HEK293 (cell line): ENCODE measurements around the gene AMZ2.

Experiments
- KLF10 ChIP-seq: fragments of 450-650 bp; IDR thresholded peaks from 2 replicates; pipeline ENCODE4 v1.5.1; 2018; ENCODE audit warnings: missing biosample characterization, mild to moderate bottlenecking, missing genetic modification characterization
- REPIN1 ChIP-seq: fragments of 450-650 bp; formaldehyde crosslinking; IDR thresholded peaks from 2 replicates; pipeline ENCODE4 v1.5.1; 2017; ENCODE audit warnings: missing biosample characterization, missing genetic modification characterization, low read depth
- SCRT1 ChIP-seq: fragments of 450-650 bp; formaldehyde crosslinking; IDR thresholded peaks from 2 replicates; pipeline ENCODE4 v1.5.1; 2016; ENCODE audit warnings: missing biosample characterization, missing genetic modification characterization, borderline replicate concordance
- SCRT2 ChIP-seq: fragments of 450-650 bp; formaldehyde crosslinking; IDR thresholded peaks from 2 replicates; pipeline ENCODE4 v1.5.1; 2016; ENCODE audit warnings: missing biosample characterization, missing genetic modification characterization
- YY1 ChIP-seq: fragments of 450-650 bp; formaldehyde crosslinking; IDR thresholded peaks from 2 replicates; pipeline ENCODE4 v1.5.1; 2018; ENCODE audit warnings: missing biosample characterization, missing genetic modification characterization
- ZNF211 ChIP-seq: fragments of 450-650 bp; formaldehyde crosslinking; IDR thresholded peaks from 2 replicates; pipeline ENCODE4 v1.5.1; 2016; ENCODE audit warnings: low read depth, missing biosample characterization, missing genetic modification characterization
- ZNF248 ChIP-seq: fragments of 450-650 bp; formaldehyde crosslinking; IDR thresholded peaks from 2 replicates; pipeline ENCODE4 v1.5.1; 2017; ENCODE audit warnings: missing biosample characterization, missing genetic modification characterization
- ZNF302 ChIP-seq: fragments of 450-650 bp; formaldehyde crosslinking; IDR thresholded peaks from 2 replicates; pipeline ENCODE4 v1.5.1; 2016; ENCODE audit warnings: missing biosample characterization, missing genetic modification characterization, low read depth
- ZNF324 ChIP-seq: fragments of 450-650 bp; formaldehyde crosslinking; IDR thresholded peaks from 2 replicates; pipeline ENCODE4 v1.5.1; 2016; ENCODE audit warnings: missing biosample characterization, missing genetic modification characterization
- ZNF558 ChIP-seq: fragments of 450-650 bp; formaldehyde crosslinking; IDR thresholded peaks from 2 replicates; pipeline ENCODE4 v1.5.1; 2016; ENCODE audit warnings: missing biosample characterization, missing genetic modification characterization
- ZNF585B ChIP-seq: fragments of 450-650 bp; formaldehyde crosslinking; IDR thresholded peaks from 2 replicates; pipeline ENCODE4 v1.5.1; 2016; ENCODE audit warnings: missing biosample characterization, missing genetic modification characterization
- ZNF623 ChIP-seq: fragments of 450-650 bp; formaldehyde crosslinking; IDR thresholded peaks from 2 replicates; pipeline ENCODE4 v1.5.1; 2016; ENCODE audit warnings: missing biosample characterization, missing genetic modification characterization
- ZNF76 ChIP-seq: fragments of 450-650 bp; formaldehyde crosslinking; IDR thresholded peaks from 2 replicates; pipeline ENCODE4; 2016; ENCODE audit warnings: low read depth, missing biosample characterization, missing genetic modification characterization, borderline replicate concordance
- ZNF791 ChIP-seq: fragments of 450-650 bp; formaldehyde crosslinking; IDR thresholded peaks from 2 replicates; pipeline ENCODE4 v1.5.1; 2016; ENCODE audit warnings: missing biosample characterization, missing genetic modification characterization
- ZSCAN16 ChIP-seq: fragments of 450-650 bp; formaldehyde crosslinking; IDR thresholded peaks from 2 replicates; pipeline ENCODE4 v1.5.1; 2016; ENCODE audit warnings: missing biosample characterization, missing genetic modification characterization
- ZSCAN23 ChIP-seq: fragments of 450-650 bp; formaldehyde crosslinking; IDR thresholded peaks from 2 replicates; pipeline ENCODE4 v1.5.1; 2016; ENCODE audit warnings: missing biosample characterization, missing genetic modification characterization
- TF ChIP-seq, protein P1 (sequence below): fragments of 450-650 bp; formaldehyde crosslinking; IDR thresholded peaks from 2 replicates; pipeline ENCODE4 v1.5.1; 2016; ENCODE audit warnings: missing biosample characterization, missing genetic modification characterization
- TF ChIP-seq, protein P2 (sequence below): fragments of 450-650 bp; formaldehyde crosslinking; IDR thresholded peaks from 2 replicates; pipeline ENCODE4 v1.5.1; 2016; ENCODE audit warnings: missing biosample characterization, missing genetic modification characterization
- TF ChIP-seq, protein P3 (sequence below): fragments of 450-650 bp; formaldehyde crosslinking; IDR thresholded peaks from 2 replicates; pipeline ENCODE4 v1.5.1; 2016; ENCODE audit warnings: missing biosample characterization, missing genetic modification characterization
- TF ChIP-seq, protein P4 (sequence below): fragments of 450-650 bp; formaldehyde crosslinking; IDR thresholded peaks from 2 replicates; pipeline ENCODE4 v1.5.1; 2016; ENCODE audit warnings: missing biosample characterization, missing genetic modification characterization
- TF ChIP-seq, protein P5 (sequence below): fragments of 450-650 bp; formaldehyde crosslinking; conservative IDR thresholded peaks from 2 replicates; pipeline ENCODE4 v1.5.1; 2016; ENCODE audit warnings: low read depth, missing biosample characterization, missing genetic modification characterization
- TF ChIP-seq, protein P6 (sequence below): fragments of 450-650 bp; formaldehyde crosslinking; conservative IDR thresholded peaks from 2 replicates; pipeline ENCODE4 v1.5.1; 2016; ENCODE audit warnings: low read depth, missing biosample characterization, missing genetic modification characterization

AMZ2 gene

DNA sequence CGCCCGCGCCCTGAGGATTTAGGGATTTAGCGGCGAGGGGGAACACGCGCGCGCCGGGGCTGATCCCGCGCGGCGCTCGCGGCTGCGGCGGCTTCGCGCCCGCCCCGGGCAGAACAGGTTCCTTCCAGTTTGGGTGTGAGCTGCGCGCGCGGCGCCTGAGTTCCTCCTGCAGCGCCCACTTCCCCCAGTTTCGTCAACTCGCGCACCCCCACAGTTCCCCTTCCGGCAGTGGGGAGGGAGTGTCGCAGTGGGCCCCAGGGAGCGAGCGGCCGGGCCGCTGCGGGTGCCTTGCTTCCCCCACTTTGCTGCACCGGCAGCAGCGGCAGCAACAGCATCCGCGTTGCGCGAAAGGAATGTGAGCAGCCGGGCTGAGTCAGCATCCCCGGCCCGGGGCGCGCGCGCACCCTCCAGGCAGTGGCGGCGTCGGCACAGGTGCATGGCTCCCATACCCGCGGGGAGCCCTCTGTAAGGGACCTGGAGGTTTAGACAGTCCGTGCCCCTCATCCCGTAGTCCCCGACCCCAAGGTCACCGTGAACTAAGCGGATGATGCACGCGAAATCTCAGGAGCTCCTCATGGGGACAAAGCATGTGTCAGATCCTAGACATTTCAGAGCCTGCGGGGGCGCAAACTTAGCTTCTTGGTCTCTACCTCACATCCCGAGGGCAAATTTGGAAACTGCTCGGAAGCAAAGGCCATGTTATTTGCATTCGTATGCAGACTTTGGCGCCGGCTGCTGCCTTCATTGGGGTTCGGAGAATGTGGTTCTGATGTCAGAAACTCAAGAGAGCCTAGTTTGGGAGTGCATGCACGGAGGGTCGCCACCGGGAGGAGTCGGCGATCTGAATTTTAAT, 44.2 kb downstream of the AMZ2 start (continued):
- TF ChIP-seq ZNF585B (tag by site-specific recombination): no peak
- TF ChIP-seq, protein P1, sequence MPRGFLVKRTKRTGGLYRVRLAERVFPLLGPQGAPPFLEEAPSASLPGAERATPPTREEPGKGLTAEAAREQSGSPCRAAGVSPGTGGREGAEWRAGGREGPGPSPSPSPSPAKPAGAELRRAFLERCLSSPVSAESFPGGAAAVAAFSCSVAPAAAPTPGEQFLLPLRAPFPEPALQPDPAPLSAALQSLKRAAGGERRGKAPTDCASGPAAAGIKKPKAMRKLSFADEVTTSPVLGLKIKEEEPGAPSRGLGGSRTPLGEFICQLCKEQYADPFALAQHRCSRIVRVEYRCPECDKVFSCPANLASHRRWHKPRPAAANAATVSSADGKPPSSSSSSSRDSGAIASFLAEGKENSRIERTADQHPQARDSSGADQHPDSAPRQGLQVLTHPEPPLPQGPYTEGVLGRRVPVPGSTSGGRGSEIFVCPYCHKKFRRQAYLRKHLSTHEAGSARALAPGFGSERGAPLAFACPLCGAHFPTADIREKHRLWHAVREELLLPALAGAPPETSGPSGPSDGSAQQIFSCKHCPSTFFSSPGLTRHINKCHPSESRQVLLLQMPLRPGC: peak; percentile 88
- peak; percentile 45; the same call in 1 of the 2 replicates for TF ChIP-seq ZNF76
- no peak for TF ChIP-seq ZSCAN23 (tag by site-specific recombination)
- no peak for TF ChIP-seq ZNF248 (tag by site-specific recombination)
- TF ChIP-seq ZNF302: no peak
- TF ChIP-seq, protein P2, sequence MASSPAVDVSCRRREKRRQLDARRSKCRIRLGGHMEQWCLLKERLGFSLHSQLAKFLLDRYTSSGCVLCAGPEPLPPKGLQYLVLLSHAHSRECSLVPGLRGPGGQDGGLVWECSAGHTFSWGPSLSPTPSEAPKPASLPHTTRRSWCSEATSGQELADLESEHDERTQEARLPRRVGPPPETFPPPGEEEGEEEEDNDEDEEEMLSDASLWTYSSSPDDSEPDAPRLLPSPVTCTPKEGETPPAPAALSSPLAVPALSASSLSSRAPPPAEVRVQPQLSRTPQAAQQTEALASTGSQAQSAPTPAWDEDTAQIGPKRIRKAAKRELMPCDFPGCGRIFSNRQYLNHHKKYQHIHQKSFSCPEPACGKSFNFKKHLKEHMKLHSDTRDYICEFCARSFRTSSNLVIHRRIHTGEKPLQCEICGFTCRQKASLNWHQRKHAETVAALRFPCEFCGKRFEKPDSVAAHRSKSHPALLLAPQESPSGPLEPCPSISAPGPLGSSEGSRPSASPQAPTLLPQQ (tag by site-specific recombination): peak; percentile 97
- peak; percentile 75; the same call in 1 of the 2 replicates for TF ChIP-seq ZNF324
- no peak for TF ChIP-seq ZSCAN16 (tag by site-specific recombination)
- TF ChIP-seq, protein P3, sequence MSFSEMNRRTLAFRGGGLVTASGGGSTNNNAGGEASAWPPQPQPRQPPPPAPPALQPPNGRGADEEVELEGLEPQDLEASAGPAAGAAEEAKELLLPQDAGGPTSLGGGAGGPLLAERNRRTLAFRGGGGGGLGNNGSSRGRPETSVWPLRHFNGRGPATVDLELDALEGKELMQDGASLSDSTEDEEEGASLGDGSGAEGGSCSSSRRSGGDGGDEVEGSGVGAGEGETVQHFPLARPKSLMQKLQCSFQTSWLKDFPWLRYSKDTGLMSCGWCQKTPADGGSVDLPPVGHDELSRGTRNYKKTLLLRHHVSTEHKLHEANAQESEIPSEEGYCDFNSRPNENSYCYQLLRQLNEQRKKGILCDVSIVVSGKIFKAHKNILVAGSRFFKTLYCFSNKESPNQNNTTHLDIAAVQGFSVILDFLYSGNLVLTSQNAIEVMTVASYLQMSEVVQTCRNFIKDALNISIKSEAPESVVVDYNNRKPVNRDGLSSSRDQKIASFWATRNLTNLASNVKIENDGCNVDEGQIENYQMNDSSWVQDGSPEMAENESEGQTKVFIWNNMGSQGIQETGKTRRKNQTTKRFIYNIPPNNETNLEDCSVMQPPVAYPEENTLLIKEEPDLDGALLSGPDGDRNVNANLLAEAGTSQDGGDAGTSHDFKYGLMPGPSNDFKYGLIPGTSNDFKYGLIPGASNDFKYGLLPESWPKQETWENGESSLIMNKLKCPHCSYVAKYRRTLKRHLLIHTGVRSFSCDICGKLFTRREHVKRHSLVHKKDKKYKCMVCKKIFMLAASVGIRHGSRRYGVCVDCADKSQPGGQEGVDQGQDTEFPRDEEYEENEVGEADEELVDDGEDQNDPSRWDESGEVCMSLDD (tag by site-specific recombination): peak; percentile 85
- TF ChIP-seq KLF10: peak; percentile 46; the same call in 1 of the 2 replicates
- TF ChIP-seq, protein P4, sequence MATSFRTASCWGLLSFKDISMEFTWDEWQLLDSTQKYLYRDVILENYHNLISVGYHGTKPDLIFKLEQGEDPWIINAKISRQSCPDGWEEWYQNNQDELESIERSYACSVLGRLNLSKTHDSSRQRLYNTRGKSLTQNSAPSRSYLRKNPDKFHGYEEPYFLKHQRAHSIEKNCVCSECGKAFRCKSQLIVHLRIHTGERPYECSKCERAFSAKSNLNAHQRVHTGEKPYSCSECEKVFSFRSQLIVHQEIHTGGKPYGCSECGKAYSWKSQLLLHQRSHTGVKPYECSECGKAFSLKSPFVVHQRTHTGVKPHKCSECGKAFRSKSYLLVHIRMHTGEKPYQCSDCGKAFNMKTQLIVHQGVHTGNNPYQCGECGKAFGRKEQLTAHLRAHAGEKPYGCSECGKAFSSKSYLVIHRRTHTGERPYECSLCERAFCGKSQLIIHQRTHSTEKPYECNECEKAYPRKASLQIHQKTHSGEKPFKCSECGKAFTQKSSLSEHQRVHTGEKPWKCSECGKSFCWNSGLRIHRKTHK: no peak
- TF ChIP-seq SCRT2: peak; percentile 94
- TF ChIP-seq REPIN1: no peak
- TF ChIP-seq, protein P5, sequence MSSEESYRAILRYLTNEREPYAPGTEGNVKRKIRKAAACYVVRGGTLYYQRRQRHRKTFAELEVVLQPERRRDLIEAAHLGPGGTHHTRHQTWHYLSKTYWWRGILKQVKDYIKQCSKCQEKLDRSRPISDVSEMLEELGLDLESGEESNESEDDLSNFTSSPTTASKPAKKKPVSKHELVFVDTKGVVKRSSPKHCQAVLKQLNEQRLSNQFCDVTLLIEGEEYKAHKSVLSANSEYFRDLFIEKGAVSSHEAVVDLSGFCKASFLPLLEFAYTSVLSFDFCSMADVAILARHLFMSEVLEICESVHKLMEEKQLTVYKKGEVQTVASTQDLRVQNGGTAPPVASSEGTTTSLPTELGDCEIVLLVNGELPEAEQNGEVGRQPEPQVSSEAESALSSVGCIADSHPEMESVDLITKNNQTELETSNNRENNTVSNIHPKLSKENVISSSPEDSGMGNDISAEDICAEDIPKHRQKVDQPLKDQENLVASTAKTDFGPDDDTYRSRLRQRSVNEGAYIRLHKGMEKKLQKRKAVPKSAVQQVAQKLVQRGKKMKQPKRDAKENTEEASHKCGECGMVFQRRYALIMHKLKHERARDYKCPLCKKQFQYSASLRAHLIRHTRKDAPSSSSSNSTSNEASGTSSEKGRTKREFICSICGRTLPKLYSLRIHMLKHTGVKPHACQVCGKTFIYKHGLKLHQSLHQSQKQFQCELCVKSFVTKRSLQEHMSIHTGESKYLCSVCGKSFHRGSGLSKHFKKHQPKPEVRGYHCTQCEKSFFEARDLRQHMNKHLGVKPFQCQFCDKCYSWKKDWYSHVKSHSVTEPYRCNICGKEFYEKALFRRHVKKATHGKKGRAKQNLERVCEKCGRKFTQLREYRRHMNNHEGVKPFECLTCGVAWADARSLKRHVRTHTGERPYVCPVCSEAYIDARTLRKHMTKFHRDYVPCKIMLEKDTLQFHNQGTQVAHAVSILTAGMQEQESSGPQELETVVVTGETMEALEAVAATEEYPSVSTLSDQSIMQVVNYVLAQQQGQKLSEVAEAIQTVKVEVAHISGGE: peak; percentile 68
- TF ChIP-seq SCRT1 (tag by site-specific recombination): peak; percentile 28; the same call in 1 of the 2 replicates
- no peak for TF ChIP-seq ZNF791
- no peak for TF ChIP-seq ZNF623 (tag by site-specific recombination)
- TF ChIP-seq YY1: no peak
- TF ChIP-seq ZNF211 (tag by site-specific recombination): no peak
- no peak for TF ChIP-seq ZNF558 (tag by site-specific recombination)
- TF ChIP-seq, protein P6, sequence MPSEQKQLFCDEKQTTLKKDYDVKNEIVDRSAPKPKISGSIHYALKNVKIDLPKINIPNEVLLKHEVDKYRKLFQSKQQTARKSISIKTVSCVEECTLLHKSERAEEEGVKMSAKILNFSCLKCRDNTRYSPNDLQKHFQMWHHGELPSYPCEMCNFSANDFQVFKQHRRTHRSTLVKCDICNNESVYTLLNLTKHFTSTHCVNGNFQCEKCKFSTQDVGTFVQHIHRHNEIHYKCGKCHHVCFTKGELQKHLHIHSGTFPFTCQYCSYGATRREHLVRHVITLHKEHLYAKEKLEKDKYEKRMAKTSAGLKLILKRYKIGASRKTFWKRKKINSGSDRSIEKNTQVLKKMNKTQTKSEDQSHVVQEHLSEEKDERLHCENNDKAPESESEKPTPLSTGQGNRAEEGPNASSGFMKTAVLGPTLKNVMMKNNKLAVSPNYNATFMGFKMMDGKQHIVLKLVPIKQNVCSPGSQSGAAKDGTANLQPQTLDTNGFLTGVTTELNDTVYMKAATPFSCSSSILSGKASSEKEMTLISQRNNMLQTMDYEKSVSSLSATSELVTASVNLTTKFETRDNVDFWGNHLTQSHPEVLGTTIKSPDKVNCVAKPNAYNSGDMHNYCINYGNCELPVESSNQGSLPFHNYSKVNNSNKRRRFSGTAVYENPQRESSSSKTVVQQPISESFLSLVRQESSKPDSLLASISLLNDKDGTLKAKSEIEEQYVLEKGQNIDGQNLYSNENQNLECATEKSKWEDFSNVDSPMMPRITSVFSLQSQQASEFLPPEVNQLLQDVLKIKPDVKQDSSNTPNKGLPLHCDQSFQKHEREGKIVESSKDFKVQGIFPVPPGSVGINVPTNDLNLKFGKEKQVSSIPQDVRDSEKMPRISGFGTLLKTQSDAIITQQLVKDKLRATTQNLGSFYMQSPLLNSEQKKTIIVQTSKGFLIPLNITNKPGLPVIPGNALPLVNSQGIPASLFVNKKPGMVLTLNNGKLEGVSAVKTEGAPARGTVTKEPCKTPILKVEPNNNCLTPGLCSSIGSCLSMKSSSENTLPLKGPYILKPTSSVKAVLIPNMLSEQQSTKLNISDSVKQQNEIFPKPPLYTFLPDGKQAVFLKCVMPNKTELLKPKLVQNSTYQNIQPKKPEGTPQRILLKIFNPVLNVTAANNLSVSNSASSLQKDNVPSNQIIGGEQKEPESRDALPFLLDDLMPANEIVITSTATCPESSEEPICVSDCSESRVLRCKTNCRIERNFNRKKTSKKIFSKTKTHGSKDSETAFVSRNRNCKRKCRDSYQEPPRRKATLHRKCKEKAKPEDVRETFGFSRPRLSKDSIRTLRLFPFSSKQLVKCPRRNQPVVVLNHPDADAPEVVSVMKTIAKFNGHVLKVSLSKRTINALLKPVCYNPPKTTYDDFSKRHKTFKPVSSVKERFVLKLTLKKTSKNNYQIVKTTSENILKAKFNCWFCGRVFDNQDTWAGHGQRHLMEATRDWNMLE (tag by site-specific recombination): no peak
